ENCODE measurements around the gene USP48. TPM values are rescaled to one million over a fixed set of nuclear protein-coding genes. Genes with fewer than 3 reads are reported as not detected.
"Not testable (repeated sequence)": the region's sequence is repeated elsewhere in the genome, so short reads cannot be mapped to it uniquely, and the experiment has no call there.

Gene USP48
- total RNA-seq, 1 donor from 2014 or later, result 97.3 TPM

- no peak for TF ChIP-seq CTCF (IDR thresholded peaks at IDR 0.05)
- POLR2A ChIA-PET, result no interaction called here
- Mint-ChIP-seq H3K4me3 (no peak overlapping the region), H3K27ac (no peak overlapping the region), H3K9me3 (peaks cover 4% of the 10 kb centered on the region), H3K27me3 (no peaks in the 10 kb centered on the region), H3K36me3 (ENCODE audit: low read depth) (peaks cover 11% of the 10 kb centered on the region), H3K4me1 (no peaks in the 10 kb centered on the region)
- ATAC-seq (ENCODE audit: low read depth) (no peak), DNase-seq (no peak)
- intact Hi-C loops (cut with micrococcal nuclease), result no loop called here
- CTCF ChIA-PET, result no interaction called here
Measured at GRCh38 chr1:21828506-21829210, 45.7 kb upstream of the USP48 start.

GRCh38 chr1:21828075-21828474, 45.1 kb upstream of the USP48 start:
- DNase-seq (no peak), ATAC-seq (ENCODE audit: low read depth) (no peak)
- no peaks in the 10 kb centered on the region for H3K4me1 Mint-ChIP-seq
- no peak overlapping the region for H3K4me3 Mint-ChIP-seq
- H3K27ac Mint-ChIP-seq, result no peak overlapping the region
- no peaks in the 10 kb centered on the region for H3K27me3 Mint-ChIP-seq
- intact Hi-C loops (cut with micrococcal nuclease), result no loop called here
- ChIA-PET CTCF (no interaction called here), POLR2A (no interaction called here)
- TF ChIP-seq CTCF (IDR thresholded peaks at IDR 0.05), result no peak
- H3K36me3 Mint-ChIP-seq (ENCODE audit: low read depth), result peaks cover 7% of the 10 kb centered on the region
- peaks cover 3% of the 10 kb centered on the region for H3K9me3 Mint-ChIP-seq

- TF ChIP-seq CTCF (IDR thresholded peaks at IDR 0.05), result no peak
- intact Hi-C loops (cut with micrococcal nuclease), result no loop called here
- Mint-ChIP-seq H3K9me3 (no peaks in the 10 kb centered on the region), H3K36me3 (ENCODE audit: low read depth) (peaks cover 3% of the 10 kb centered on the region), H3K27ac (no peak overlapping the region), H3K27me3 (no peaks in the 10 kb centered on the region), H3K4me3 (no peak overlapping the region), H3K4me1 (no peaks in the 10 kb centered on the region)
- CTCF ChIA-PET, result no interaction called here
- ATAC-seq (ENCODE audit: low read depth) (no peak), DNase-seq (no peak)
- POLR2A ChIA-PET, result no interaction called here
Measured at GRCh38 chr1:21827141-21827679, 44.3 kb upstream of the USP48 start.

- H3K4me3 Mint-ChIP-seq; CTCF ChIA-PET; intact Hi-C loops (cut with micrococcal nuclease); H3K9me3 Mint-ChIP-seq; H3K27me3 Mint-ChIP-seq; POLR2A ChIA-PET; ATAC-seq (ENCODE audit: low read depth); H3K36me3 Mint-ChIP-seq (ENCODE audit: low read depth); DNase-seq; H3K4me1 Mint-ChIP-seq; H3K27ac Mint-ChIP-seq: not testable (repeated sequence)
Measured at GRCh38 chr1:21826694-21827093, 43.7 kb upstream of the USP48 start.

- Mint-ChIP-seq H3K27me3 (no peaks in the 10 kb centered on the region), H3K4me1 (no peaks in the 10 kb centered on the region), H3K4me3 (no peak overlapping the region), H3K36me3 (ENCODE audit: low read depth) (peaks cover 3% of the 10 kb centered on the region), H3K9me3 (no peaks in the 10 kb centered on the region), H3K27ac (no peak overlapping the region)
- no peak for TF ChIP-seq CTCF (IDR thresholded peaks at IDR 0.05)
- DNase-seq (no peak), ATAC-seq (ENCODE audit: low read depth) (no peak)
- intact Hi-C loops (cut with micrococcal nuclease), result no loop called here
- ChIA-PET CTCF (no interaction called here), POLR2A (no interaction called here)
Measured at GRCh38 chr1:21825393-21825792, 42.4 kb upstream of the USP48 start.

GRCh38 chr1:21824926-21825325, 42.0 kb upstream of the USP48 start:
- POLR2A ChIA-PET, result no interaction called here
- CTCF ChIA-PET, result no interaction called here

More at GRCh38 chr1:21824926-21825325, 42.0 kb upstream of the USP48 start:
- Mint-ChIP-seq H3K4me3 (no peak overlapping the region), H3K27ac (no peak overlapping the region), H3K27me3 (no peaks in the 10 kb centered on the region), H3K9me3 (no peaks in the 10 kb centered on the region), H3K4me1 (no peaks in the 10 kb centered on the region), H3K36me3 (ENCODE audit: low read depth) (peaks cover 3% of the 10 kb centered on the region)
- DNase-seq, result no peak
- ATAC-seq (ENCODE audit: low read depth), result no peak
- no peak for TF ChIP-seq CTCF (IDR thresholded peaks at IDR 0.05)
- intact Hi-C loops (cut with micrococcal nuclease), result no loop called here
